NCI-H1436 (cell line): Measurements from ENCODE around the gene CACNA1H.
"Not testable (repeated sequence)": the region's sequence is repeated elsewhere in the genome, so short reads cannot be mapped to it uniquely, and the experiment has no call there.

Source experiments
- DNase-seq: peaks from one replicate; lab custom pipeline; 2025; lab: John Stamatoyannopoulos, UW

CACNA1H gene

DNA sequence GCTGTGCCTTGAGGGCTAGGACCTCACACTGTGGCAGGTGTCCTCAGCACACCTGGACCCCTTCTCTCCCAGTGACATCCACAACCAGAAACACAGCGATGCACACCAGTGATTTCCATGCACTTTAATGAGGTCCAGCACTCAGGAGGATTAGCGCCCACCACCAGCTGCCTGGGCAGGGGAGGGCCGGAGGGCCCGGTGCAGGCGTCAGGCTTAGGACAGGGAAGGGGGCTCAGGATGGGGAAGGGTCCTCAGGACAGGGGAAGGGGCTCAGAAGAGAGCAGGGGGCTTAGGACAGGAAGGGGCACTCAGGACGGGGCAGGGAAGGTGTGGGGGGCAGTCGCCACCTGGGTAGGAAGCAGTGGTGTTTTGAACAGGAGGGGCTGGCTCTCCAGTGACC lies 75.3 kb downstream of the CACNA1H start:
- not testable (repeated sequence) for DNase-seq

DNA sequence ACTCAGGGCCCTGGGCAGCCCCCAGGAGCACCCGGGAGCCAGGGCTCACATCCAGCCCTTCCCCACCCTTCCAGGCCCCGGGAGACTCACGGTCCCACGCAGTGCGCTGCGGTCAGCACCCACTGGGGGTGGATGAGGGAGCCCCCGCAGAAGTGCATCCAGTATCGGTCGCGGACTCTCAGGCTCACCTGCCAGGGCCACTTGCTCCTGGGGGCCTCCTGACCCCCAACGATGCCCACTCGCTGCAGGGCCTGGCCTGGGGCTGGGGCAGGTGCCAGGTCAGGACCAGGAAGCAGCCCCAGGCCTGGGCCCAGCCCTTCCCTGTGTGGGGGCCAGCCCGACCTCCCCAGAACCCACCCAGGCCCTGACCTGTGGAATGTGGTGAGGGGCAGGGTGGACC lies 76.6 kb downstream of the CACNA1H start:
- DNase-seq, result not testable (repeated sequence)

DNA sequence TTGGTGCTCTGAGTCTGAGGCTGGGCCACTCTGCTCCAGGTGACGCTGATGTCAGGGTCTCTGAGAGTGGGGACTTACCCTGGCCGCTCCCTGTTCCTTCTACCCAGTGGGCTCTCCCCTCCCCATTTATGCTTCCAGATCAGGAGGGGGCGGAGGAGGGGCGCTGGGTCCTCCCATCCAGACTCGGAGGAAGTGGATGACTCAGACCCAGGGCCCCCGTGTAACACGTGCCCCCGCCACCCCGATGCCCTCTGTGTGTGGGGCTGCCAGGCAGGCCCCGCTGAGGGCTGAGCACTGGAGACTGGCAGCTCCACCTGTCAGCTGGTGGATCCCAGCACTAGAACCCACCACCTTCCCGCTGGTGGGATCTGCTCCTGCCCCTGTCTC lies 77.2 kb downstream of the CACNA1H start, which contains the start of gene TPSB2:
Gene TPSB2 (minus strand): TSS at position 101 of the 387 bp plus-strand sequence. CDS start 233 bp downstream, outside the sequence.
- DNase-seq, result not testable (repeated sequence)

DNA sequence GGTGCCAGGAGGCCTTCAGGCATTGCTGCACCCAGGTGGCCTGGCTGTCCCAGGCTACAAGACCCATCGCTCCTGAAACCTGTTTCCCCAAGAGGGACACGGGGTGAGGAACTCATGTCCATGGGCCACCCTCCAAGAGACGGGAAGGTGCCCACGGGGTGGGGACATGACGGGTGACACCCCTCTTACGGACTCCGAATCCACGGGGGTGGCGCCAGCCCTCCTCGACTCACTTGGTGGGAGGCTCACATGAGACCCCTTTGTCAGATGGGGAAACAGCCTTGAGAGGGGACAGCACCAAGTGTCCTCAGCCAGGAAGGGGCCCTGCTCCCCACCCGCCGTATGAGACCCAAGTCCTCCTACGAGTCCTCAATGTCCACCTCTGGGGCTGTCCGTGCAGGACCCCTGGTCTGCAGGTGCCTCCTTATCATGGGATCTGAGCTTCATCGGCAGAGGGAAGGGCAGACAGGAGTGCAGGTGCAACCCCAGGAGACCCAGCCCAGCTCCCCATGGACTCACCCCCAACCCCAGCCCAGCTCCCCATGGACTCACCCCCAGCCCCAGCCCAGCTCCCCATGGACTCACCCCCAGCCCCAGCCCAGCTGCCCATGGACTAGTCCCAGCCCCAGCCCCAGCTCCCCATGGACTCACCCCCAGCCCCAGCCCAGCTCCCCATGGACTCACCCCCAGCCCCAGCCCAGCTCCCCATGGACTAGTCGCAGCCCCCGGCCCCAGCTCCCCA lies 77.7 kb downstream of the CACNA1H start:
- not testable (repeated sequence) for DNase-seq

DNA sequence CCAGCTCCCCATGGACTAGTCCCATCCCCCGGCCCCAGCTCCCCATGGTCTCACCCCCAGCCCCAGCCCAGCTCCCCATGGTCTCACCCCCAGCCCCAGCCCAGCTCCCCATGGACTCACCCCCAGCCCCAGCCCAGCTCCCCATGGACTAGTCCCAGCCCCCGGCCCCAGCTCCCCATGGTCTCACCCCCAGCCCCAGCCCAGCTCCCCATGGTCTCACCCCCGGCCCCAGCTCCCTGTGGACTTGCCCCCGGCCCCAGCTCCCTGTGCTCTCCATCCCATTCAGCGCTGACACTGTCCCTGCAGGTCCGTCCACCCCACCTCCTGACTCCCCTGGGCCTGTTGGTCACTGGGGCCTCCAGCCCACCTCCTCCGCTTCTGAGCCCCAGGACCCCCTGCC lies 78.4 kb downstream of the CACNA1H start:
- not testable (repeated sequence) for DNase-seq

DNA sequence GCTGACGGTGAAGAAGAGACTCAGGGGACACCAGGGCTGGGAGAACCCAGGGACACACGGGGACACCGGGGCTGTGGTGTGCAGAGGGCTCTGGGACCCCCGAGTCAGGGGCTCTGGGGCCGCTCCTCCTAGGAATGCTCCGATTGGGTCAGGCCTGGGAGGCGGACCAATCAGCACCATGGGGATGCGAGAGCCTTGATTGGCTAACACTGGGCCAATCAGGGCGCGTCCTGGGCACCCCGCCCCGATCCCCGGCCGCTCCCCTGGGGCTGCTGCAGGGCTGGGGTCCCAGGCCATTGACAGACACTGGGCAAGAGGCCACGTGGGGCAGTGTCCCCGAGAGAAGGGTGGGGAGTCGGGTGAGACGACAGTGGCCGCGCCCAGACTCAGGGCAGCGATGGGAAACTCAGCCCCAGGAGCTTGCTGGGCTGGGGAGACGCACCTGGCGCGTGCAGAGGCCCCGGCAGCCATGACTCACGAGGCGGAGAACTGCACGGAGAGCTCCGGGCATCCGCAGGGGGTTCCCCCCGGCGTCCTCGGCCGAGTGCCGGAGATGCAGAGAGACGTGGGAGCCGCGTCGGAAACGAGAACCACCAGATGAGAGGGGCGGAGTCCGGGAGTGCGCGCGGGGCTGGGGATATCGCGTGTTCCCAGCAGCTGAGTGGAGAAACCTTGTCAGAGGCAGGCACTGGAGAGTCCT lies 79.3 kb downstream of the CACNA1H start:
- DNase-seq, result not testable (repeated sequence)

DNA sequence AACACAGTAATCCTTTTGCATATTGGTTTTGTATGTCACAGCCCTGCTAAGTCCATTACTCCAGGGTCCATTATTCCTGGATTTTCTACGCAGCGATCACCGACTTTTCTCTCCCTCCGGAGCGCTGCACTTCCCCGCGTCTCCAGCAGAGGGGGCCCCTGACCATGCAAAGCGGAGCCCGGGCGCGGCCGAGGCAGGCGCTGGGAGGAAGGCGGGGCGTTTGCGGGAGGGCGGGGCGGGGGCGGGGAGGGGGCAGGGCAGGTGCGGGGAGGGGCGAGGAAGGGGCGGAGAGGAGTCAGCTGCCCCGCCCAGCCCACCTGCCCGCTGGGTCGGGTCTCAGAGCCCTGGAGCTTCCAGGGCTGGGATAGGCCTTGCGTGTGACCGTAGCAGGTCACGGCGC lies 83.8 kb downstream of the CACNA1H start:
- not testable (repeated sequence) for DNase-seq

DNA sequence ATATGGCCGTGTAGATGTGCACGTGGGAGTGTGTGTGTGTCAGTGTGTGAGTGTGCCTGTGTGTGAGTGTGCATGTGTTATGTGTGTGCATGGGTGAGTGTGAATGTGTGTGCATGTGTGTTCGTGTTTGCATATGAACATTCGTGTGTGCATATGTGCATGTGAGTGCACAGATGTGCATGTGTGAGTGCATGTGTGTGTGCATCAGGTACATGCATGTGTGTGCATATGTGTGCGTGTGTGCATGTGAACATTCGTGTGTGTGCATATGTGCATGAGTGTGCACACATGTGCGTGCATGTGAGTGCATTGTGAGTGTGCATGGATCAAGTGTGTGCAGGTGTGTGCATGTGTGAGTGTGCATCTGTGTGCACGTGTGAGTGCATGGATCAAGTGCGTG lies 85.1 kb downstream of the CACNA1H start:
- no peak for DNase-seq

DNA sequence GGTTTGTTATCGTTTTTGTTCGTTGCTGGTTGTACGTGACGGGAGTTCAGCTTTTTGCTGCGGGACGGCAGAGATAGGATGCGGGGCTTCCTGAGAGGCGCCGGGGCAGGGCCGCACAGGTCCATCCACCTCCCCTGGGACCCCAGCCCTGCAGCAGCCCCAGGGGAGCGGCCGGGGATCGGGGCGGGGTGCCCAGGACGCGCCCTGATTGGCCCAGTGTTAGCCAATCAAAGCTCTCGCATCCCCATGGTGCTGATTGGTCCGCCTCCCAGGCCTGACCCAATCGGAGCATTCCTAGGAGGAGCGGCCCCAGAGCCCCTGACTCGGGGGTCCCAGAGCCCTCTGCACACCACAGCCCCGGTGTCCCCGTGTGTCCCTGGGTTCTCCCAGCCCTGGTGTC lies 86.0 kb downstream of the CACNA1H start:
- DNase-seq, result not testable (repeated sequence)

DNA sequence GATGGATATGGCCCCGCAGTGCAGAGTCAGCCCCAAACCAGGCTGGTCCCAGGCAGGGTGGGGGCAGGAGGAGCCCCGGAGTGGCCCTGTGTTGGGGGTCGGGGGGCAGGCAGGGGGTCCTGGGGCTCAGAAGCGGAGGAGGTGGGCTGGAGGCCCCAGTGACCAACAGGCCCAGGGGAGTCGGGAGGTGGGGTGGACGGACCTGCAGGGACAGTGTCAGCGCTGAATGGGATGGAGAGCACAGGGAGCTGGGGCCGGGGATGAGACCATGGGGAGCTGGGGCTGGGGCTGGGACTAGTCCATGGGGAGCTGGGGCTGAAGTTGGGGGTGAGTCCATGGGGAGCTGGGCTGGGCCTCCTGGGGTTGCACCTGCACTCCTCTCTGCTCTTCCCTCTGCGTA lies 86.7 kb downstream of the CACNA1H start:
- DNase-seq, result not testable (repeated sequence)

DNA sequence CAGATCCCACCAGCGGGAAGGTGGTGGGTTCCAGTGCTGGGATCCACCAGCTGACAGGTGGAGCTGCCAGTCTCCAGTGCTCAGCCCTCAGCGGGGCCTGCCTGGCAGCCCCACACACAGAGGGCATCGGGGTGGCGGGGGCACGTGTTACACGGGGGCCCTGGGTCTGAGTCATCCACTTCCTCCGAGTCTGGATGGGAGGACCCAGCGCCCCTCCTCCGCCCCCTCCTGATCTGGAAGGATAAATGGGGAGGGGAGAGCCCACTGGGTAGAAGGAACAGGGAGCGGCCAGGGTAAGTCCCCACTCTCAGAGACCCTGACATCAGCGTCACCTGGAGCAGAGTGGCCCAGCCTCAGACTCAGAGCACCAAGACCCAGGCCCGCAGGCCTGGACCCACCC lies 87.5 kb downstream of the CACNA1H start, which contains the start of gene TPSAB1:
Gene TPSAB1 (plus strand): TSS at position 270 of the 400 bp plus-strand sequence. CDS start 234 bp downstream, outside the sequence.
- DNase-seq, result not testable (repeated sequence)

DNA sequence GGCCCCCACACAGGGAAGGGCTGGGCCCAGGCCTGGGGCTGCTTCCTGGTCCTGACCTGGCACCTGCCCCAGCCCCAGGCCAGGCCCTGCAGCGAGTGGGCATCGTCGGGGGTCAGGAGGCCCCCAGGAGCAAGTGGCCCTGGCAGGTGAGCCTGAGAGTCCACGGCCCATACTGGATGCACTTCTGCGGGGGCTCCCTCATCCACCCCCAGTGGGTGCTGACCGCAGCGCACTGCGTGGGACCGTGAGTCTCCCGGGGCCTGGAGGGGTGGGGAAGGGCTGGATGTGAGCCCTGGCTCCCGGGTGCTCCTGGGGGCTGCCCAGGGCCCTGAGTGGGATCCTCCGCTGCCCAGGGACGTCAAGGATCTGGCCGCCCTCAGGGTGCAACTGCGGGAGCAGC lies 88.2 kb downstream of the CACNA1H start:
- DNase-seq, result not testable (repeated sequence)

DNA sequence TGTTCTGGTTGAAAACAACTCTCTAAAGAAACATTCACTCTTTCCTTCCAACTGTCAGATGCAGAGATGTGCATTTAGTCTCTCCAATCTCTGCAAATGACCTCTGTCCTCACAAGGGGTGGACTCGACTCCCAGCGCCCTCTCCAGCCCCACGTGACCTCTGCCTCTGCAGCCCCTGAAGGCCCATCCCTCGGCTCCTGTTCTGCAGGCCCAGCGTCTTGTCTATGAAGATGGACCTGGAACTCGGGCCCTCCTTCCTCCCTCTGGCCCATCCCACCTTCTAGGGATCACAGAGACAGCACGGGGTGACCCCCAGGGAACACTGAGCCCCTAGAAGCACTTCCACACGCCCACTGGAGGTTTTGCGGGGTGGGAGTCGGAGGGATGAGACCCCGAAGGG lies 90.5 kb downstream of the CACNA1H start:
- not testable (repeated sequence) for DNase-seq

DNA sequence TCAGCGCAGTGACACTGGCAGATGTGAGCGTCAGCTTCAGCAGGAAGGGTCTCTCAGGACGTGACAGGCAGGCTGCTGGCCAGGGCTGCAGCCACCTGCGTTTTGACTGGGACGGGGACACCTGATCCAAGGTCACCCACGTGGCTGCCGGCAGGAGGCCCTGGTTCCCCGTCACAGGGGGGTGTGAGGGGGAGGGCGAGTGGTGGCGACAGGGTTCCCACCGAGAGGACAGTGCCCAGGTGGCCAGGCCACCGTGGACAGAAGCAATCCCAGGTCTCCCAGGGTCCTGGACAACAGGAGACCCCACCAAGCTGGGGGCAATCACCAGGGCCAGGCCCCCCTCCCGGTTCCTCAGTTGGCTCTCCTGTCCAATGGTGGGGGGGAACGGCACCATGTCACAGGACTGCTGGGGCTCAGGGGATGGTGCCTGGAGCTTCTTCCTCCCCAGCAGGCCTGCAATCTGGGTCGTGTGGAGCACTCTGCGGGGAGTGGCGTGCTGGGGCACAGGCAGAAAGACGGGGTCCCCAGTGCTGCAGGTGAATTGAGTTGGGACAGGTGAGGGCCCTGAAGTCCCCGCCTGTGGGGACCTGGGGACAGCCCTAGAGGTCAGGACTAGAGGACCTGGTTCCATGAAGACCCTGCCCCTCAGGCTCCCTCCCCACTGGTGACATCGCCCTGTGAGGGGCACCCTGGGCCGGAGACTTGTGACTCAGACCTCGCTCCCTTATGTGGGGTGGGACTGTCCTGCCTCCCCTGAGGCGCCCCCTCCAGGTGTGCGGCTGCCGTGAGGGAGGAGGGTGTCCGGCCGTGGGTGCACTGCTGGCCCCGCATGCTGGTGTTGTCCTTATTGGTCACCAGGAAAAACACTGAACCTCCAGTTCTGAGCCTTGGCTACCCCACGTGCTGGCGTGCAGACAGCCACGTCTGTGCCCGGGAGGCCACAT lies 91.3 kb downstream of the CACNA1H start:
- DNase-seq, result not testable (repeated sequence)

DNA sequence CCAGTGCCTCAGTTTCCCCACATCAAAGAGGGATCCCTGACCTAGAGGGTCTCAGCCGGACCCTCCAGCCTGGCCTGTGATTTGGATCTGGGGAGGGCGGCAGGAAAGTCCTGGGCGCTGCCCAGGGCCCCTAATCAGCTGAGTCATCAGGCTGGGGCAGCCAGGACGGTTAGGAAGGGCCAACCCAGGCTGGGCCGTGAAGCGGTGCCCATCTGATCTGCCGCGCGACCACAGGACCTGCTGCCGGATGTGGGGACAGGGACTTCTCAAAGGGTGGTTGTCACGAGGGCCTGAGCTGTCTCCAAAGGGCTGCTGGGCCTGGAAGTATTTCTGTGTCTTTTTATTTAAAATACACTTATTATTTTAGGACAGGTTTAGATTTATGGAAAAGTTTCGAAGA lies 92.0 kb downstream of the CACNA1H start:
- DNase-seq, result no peak

DNA sequence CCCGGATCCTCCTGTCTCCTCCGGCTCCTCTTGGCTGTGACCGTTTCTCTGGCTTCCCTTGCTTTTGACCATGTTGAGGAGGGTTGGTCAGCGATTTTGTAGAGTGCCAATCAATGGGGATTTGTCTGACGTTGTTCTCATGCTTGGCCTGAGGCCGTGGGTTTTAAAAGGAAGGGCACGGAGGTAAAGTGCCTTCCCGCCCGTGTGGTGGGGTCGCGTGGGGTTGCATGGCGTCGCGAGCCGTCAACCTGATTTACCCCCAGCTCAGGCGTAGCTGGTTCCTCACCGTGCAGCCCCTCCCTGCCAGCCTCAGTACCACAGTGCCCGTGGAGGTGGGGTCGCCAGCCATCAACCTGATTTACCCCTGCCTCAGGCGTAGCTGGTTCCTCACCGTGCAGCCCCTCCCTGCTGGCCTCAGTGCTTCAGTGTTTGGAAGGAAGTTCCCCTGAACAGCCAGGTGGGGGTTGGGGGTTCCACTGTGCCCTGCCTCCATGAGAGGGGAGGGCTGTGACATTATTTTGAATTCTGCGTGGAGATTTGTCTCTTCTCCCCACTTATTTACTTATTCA lies 92.6 kb downstream of the CACNA1H start:
- no peak for DNase-seq

DNA sequence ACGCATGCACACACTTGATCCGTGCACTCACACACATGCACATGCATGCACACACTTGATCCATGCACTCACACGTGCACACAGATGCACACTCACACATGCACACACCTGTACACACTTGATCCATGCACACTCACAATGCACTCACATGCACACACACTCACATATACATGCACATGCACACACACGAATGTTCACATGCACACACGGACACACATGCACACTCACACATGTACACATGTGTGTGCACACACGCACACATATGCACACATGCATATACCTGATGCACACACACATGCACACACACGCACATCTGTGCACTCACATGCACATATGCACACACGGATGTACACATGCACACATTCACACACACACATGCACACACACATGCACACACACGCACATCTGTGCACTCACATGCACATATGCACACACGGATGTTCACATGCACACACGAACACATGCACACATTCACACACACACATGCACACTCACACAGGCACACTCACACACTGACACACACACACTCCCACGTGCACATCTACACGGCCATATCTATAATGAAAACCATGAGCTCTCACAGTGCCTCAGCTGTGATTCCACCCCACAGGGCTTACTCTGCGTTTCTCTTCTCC lies 95.1 kb downstream of the CACNA1H start:
- not testable (repeated sequence) for DNase-seq

DNA sequence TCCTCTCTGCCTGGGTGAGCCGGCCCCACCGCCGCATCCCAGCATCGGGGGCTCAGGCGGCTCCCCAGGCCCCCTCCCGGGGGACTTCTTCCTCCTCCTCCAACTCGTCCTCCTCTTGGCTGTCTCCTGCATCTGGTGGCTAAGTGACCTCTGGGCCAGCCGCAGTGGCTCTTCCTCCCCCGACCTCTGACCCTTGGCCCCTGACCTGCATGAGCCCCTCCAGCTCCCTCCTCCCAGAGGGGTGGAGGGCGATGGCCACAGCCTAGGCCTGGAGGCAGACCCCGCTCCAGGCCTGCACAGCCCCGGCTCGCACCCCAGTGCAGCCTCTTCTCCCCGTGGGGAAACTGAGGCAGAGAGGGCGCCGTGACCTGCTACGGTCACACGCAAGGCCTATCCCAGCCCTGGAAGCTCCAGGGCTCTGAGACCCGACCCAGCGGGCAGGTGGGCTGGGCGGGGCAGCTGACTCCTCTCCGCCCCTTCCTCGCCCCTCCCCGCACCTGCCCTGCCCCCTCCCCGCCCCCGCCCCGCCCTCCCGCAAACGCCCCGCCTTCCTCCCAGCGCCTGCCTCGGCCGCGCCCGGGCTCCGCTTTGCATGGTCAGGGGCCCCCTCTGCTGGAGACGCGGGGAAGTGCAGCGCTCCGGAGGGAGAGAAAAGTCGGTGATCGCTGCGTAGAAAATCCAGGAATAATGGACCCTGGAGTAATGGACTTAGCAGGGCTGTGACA lies 96.3 kb downstream of the CACNA1H start:
- not testable (repeated sequence) for DNase-seq

DNA sequence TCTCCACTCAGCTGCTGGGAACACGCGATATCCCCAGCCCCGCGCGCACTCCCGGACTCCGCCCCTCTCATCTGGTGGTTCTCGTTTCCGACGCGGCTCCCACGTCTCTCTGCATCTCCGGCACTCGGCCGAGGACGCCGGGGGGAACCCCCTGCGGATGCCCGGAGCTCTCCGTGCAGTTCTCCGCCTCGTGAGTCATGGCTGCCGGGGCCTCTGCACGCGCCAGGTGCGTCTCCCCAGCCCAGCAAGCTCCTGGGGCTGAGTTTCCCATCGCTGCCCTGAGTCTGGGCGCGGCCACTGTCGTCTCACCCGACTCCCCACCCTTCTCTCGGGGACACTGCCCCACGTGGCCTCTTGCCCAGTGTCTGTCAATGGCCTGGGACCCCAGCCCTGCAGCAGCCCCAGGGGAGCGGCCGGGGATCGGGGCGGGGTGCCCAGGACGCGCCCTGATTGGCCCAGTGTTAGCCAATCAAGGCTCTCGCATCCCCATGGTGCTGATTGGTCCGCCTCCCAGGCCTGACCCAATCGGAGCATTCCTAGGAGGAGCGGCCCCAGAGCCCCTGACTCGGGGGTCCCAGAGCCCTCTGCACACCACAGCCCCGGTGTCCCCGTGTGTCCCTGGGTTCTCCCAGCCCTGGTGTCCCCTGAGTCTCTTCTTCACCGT lies 100.9 kb downstream of the CACNA1H start:
- not testable (repeated sequence) for DNase-seq

DNA sequence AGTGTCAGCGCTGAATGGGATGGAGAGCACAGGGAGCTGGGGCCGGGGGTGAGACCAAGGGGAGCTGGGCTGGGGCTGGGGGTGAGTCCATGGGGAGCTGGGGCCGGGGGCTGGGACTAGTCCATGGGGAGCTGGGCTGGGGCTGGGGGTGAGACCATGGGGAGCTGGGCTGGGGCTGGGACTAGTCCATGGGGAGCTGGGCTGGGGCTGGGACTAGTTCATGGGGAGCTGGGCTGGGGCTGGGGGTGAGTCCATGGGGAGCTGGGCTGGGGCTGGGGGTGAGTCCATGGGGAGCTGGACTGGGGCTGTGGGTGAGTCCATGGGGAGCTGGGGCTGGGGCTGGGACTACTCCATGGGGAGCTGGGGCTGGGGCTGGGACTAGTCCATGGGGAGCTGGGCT lies 101.9 kb downstream of the CACNA1H start:
- not testable (repeated sequence) for DNase-seq
